Stomach (tissue), 4 donors: ENCODE results near the gene PNLIPRP1.

Source experiments
- EP300 ChIP-seq: sonication (generic); formaldehyde crosslinking; IDR thresholded peaks from one replicate; pipeline ENCODE4 v1.6.1; 2017; ENCODE audit warnings: antibody characterized with exemption
- POLR2A ChIP-seq, 4 donors: fragments of 450-650 bp; IDR thresholded peaks; one replicate each; pipeline ENCODE4 v1.6.1; 2016; ENCODE audit warnings: antibody characterized with exemption in 4 of 4, control low read depth in 2 of 4, mild to moderate bottlenecking in 1 of 4, moderate library complexity in 1 of 4
- POLR2AphosphoS5 ChIP-seq, 3 donors: sonication (generic); formaldehyde crosslinking; IDR thresholded peaks; one replicate each; pipeline ENCODE4 v1.6.1; 2016; ENCODE audit warnings: antibody characterized with exemption in 3 of 3
- TF ChIP-seq, protein P1 (sequence below), 7 experiments: fragments of 450-650 bp in 4 of 7; fragments of 200-600 bp in 3 of 7; sonication (generic) in 3 of 7; IDR thresholded peaks; one replicate each; pipeline ENCODE4 v1.5.1; 2016 to 2019; ENCODE audit warnings: antibody characterized with exemption in 7 of 7, control low read depth in 2 of 7, mild to moderate bottlenecking in 1 of 7

DNA sequence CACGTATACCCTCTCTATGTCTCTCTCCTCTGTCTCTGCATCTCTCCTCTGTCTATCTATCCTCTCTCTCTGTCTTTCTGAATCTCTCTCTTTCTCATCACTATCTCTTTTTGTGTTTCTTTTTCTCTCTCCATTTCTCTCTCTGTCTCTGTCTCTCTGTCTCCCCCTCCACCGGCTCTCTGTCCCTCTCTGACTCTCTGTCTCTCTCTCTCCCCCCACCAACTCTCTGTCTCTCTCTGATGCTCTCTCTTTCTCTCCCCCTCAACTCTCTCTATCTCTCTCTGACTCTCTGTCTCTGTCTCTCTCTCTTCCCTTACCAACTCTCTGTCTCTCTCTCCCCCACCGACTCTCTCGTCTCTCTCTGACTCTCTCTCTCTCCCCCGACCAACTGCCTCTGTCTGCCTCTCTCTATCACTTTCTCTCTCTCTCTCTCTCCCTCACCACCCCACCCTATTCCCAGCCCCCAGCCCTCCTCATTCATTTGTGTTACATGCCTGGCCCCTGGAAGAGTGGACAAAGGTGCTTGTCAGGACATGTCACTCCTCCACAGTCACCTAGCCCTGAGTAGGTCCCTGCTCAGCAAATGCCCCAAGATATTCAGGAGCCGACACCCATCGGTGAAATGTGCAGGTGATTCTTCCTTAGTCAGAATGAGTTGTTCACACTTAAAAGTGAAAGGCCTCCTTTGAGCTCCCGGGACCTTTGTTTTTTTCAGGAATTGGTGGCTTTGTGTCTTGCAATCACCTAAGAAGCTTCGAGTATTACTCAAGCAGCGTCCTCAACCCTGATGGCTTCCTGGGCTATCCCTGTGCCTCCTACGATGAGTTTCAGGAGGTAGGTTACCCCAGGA, 43.6 kb downstream of the PNLIPRP1 start:
- TF ChIP-seq, protein P1, sequence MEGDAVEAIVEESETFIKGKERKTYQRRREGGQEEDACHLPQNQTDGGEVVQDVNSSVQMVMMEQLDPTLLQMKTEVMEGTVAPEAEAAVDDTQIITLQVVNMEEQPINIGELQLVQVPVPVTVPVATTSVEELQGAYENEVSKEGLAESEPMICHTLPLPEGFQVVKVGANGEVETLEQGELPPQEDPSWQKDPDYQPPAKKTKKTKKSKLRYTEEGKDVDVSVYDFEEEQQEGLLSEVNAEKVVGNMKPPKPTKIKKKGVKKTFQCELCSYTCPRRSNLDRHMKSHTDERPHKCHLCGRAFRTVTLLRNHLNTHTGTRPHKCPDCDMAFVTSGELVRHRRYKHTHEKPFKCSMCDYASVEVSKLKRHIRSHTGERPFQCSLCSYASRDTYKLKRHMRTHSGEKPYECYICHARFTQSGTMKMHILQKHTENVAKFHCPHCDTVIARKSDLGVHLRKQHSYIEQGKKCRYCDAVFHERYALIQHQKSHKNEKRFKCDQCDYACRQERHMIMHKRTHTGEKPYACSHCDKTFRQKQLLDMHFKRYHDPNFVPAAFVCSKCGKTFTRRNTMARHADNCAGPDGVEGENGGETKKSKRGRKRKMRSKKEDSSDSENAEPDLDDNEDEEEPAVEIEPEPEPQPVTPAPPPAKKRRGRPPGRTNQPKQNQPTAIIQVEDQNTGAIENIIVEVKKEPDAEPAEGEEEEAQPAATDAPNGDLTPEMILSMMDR (IDR thresholded peaks at IDR 0.05) = no peak
- TF ChIP-seq POLR2AphosphoS5 (IDR thresholded peaks at IDR 0.05) (no peak), POLR2A (IDR thresholded peaks at IDR 0.05) (no peak), EP300 (no peak)
